ENCODE results near the gene ADAMTS6. TPM values are rescaled to one million over a fixed set of nuclear protein-coding genes. Genes with fewer than 3 reads are reported as not detected.
"Not testable (repeated sequence)": the region's sequence is repeated elsewhere in the genome, so short reads cannot be mapped to it uniquely, and the experiment has no call there.

Gene ADAMTS6
- total and polyA plus RNA-seq, 11 donors, result 0.28 to 4.3 (median 3.0) TPM

DNA sequence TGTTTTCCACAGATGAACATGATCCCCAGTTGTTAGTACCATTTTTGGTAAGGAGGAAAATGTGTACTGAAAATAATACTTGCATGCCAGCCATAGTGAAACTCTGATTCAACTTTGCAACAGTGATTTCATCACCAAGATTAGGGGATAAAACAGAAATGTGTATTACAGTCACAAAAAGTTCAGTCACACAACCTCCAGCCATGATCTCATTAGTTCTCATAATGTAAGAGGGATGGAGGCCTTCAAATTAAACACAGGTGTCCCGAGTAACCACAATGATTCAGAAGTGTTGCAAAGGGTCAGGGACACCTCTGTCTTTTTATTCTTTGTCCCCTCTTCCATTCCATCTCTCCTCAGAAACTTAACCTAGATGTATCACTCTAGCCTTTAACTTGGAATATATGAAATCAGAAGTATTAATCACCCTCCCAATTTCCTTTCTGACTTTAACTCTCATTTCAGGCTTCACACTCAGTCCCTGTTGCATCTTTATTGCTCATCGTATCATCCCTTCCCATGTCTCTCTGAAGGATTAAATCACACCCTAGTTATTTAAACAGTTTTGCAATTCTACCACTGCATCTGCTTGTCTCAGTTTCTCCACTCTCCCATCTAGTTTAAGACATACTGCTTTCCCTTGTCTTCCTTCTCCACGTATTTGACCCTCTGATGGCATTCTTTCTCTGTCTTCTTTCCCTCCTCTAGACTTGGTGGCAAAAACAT, 291.2 kb downstream of the ADAMTS6 start:
- H3K27me3 ChIP-seq, result no peaks in the 10 kb centered on the region
- intact Hi-C loops (cut with DNase I), result loop anchor here in 1 of 10 donors (5.0 kb wide), 1 partner anchor 223 kb away; no protein-coding TSS in a partner anchor
- H3K9me3 ChIP-seq, result no peaks in the 10 kb centered on the region
- no peaks in the 10 kb centered on the region for H3K36me3 ChIP-seq
- ATAC-seq (peak in 2 of 4 donors; percentile 29 to 84), DNase-seq (no peak)
- no peak overlapping the region for H3K27ac ChIP-seq
- TF ChIP-seq POLR2A (IDR thresholded peaks at IDR 0.05), result no peak
- TF ChIP-seq, protein P1, sequence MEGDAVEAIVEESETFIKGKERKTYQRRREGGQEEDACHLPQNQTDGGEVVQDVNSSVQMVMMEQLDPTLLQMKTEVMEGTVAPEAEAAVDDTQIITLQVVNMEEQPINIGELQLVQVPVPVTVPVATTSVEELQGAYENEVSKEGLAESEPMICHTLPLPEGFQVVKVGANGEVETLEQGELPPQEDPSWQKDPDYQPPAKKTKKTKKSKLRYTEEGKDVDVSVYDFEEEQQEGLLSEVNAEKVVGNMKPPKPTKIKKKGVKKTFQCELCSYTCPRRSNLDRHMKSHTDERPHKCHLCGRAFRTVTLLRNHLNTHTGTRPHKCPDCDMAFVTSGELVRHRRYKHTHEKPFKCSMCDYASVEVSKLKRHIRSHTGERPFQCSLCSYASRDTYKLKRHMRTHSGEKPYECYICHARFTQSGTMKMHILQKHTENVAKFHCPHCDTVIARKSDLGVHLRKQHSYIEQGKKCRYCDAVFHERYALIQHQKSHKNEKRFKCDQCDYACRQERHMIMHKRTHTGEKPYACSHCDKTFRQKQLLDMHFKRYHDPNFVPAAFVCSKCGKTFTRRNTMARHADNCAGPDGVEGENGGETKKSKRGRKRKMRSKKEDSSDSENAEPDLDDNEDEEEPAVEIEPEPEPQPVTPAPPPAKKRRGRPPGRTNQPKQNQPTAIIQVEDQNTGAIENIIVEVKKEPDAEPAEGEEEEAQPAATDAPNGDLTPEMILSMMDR (IDR thresholded peaks at IDR 0.05), result no peak
- WGBS, 4 donors, result 87 to 95% (median 92%) methylated on average over 3 of the region's 3 CpGs
- no peaks in the 10 kb centered on the region for H3K4me1 ChIP-seq
- no peak overlapping the region for H3K4me3 ChIP-seq

DNA sequence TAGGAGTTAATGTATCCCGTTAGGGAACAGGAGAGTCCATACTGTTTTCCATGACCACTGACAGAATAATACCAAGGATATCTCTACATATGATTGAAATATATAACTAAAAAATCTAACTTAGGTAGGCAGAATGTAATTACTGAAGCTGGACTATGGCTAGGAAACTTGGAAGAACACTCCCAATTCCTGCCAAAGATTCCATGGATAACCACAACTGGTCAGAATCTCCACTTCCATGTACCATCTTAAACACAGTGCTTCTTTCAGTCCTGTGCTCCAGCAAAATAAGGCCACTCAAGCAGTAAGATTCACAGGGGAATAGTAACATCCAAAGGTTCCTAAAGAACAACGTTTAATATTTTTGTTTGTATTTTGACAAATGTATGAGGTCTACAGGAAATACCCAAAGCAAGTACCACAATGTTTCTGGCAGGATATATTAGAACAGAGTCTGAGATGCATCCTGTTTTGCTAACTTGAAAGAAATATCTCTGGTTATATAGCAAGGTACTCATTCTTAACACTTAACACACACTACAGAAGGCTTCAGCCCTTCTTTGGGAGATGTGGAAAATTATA, 295.0 kb downstream of the ADAMTS6 start:
- H3K4me3 ChIP-seq, result no peak overlapping the region
- H3K9me3 ChIP-seq, result no peaks in the 10 kb centered on the region
- H3K27me3 ChIP-seq, result no peaks in the 10 kb centered on the region
- TF ChIP-seq, protein P1 (IDR thresholded peaks at IDR 0.05), result no peak
- no peak for TF ChIP-seq POLR2A (IDR thresholded peaks at IDR 0.05)
- no peak overlapping the region for H3K27ac ChIP-seq
- no peaks in the 10 kb centered on the region for H3K36me3 ChIP-seq
- 62 to 79% (median 69%) methylated on average over 2 of the region's 2 CpGs for WGBS, 4 donors
- H3K4me1 ChIP-seq, result no peaks in the 10 kb centered on the region
- DNase-seq, result no peak
- intact Hi-C loops (cut with DNase I), result no loop called here
- ATAC-seq, result no peak

DNA sequence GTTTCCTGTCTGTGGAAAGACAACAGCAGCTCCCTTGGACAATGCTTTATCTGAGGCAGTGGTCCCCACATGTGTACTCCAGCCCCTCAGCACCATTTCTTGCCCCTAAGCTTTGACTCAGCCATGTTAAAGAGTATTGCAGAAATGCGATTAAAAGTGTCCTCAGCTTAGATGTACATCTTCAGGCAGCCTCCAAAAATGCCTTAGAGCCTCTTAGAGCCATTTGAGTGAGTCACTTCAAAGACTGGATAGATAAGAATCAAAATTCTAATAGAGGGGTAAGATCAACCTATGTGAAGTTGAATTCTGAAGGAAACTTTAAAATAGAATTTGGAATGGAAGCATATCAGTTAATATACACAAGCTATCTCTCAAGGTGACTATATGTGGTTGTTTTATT, 296.3 kb downstream of the ADAMTS6 start:
- TF ChIP-seq, protein P1 (IDR thresholded peaks at IDR 0.05), result no peak
- TF ChIP-seq POLR2A (IDR thresholded peaks at IDR 0.05), result no peak
- H3K36me3 ChIP-seq, result no peaks in the 10 kb centered on the region
- no peak overlapping the region for H3K4me3 ChIP-seq
- intact Hi-C loops (cut with DNase I), result no loop called here
- H3K27ac ChIP-seq, result no peak overlapping the region
- ATAC-seq (no peak), DNase-seq (no peak)
- H3K27me3 ChIP-seq, result no peaks in the 10 kb centered on the region
- H3K4me1 ChIP-seq, result no peaks in the 10 kb centered on the region
- WGBS, 4 donors, result 89 to 98% (median 97%) methylated on average over 1 of the region's 1 CpG
- H3K9me3 ChIP-seq, result no peaks in the 10 kb centered on the region

DNA sequence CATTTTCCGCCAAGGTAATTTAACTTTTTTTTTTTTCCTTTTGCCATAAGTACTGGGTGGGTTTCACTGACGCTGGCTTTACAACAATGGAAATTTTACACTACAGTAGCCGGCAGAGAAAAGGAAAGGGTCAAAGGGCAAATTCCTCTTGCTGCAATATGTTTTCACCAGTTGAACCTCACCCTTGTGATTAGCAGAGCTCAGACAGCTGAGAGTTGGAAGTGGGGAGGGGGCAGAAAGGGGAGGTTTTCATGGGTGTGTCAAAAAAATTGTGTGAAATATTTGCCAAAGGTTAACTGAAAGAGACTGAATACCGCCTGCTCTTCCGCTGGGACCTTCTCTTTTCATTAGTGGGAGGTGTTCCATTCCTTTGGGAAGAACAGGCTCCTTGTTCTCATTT, 296.9 kb downstream of the ADAMTS6 start:
- no peak for DNase-seq
- Histone ChIP-seq H3K4me1 (no peaks in the 10 kb centered on the region), H3K27ac (no peak overlapping the region), H3K36me3 (no peaks in the 10 kb centered on the region), H3K4me3 (no peak overlapping the region), H3K27me3 (no peaks in the 10 kb centered on the region), H3K9me3 (no peaks in the 10 kb centered on the region)
- 74 to 83% (median 79%) methylated on average over 5 of the region's 5 CpGs for WGBS, 4 donors
- no peak for ATAC-seq
- TF ChIP-seq POLR2A (IDR thresholded peaks at IDR 0.05), result no peak
- TF ChIP-seq, protein P1 (IDR thresholded peaks at IDR 0.05), result no peak
- intact Hi-C loops (cut with DNase I), result no loop called here

DNA sequence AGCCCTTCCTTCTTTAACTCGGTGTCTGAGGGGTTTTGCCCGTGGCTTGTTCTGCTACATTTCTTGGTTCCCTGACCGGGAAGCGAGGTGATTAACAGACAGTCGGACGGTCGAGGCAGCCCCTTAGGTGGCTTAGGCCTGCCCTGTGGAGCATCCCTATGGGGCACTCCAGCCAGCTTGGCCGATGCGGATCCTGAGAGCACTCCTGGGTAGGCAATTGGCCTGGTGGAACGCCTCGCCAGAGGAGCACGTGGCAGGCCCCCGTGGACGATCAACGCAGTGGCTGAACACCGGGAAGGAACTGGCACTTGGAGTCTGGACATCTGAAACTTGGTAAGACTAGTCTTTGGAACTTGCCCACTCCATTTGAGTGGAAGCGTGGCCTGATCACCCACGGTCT, 307.5 kb downstream of the ADAMTS6 start:
- ATAC-seq; intact Hi-C loops (cut with DNase I): not testable (repeated sequence)

More for the DNA sequence above, 307.5 kb downstream of the ADAMTS6 start:
- not testable (repeated sequence) for H3K4me1 ChIP-seq, H3K4me3 ChIP-seq, H3K36me3 ChIP-seq, DNase-seq, H3K27ac ChIP-seq, H3K9me3 ChIP-seq, H3K27me3 ChIP-seq
- 95 to 97% (median 96%) methylated on average over 18 of the region's 18 CpGs for WGBS, 4 donors

Measured in heart left ventricle (tissue), 16 donors.